ENCODE results near the gene COL23A1.

DNA sequence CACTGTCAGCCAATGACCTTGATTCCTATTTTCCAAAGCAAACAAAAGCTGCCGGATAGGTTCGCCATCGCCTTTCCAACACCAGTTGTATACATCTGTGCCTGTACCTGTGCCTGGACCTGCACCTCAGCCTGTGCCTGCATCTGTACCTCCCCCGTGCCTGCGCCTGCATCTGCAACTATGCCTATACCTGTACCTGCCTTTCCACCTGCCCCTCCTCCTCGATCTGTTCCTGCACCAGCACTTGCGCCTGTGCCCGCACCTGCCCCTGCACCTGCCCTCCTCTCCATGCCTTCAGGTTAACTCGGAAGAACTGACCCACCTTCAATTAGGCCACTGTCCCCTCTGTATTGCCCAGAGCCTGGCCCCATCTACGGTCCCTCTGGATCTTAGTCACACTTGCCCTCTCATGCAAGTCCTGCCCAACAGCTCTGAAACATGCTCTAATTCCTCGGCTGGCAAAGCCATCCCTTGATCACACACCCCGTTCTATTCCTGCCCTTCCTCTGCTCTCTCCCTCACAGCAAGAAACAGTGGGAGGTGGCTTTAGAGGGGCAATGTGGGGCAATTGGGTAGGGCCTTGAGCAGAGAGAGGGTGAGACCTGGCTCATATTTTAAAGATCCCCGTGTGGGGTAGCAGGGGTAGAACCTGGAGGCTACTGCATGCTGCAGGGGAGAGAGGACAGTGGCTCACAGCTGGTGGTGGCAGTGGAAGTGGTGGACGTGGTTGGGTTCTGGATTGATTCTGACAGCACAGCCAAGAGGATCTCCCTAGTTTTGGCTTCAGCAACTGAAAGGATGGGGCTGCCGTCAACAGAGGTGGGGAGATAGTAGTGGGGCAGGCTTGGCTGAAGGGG lies 298.0 kb downstream of the COL23A1 start:
- TF ChIP-seq, protein P1, sequence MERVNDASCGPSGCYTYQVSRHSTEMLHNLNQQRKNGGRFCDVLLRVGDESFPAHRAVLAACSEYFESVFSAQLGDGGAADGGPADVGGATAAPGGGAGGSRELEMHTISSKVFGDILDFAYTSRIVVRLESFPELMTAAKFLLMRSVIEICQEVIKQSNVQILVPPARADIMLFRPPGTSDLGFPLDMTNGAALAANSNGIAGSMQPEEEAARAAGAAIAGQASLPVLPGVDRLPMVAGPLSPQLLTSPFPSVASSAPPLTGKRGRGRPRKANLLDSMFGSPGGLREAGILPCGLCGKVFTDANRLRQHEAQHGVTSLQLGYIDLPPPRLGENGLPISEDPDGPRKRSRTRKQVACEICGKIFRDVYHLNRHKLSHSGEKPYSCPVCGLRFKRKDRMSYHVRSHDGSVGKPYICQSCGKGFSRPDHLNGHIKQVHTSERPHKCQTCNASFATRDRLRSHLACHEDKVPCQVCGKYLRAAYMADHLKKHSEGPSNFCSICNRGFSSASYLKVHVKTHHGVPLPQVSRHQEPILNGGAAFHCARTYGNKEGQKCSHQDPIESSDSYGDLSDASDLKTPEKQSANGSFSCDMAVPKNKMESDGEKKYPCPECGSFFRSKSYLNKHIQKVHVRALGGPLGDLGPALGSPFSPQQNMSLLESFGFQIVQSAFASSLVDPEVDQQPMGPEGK (tag by site-specific recombination; IDR thresholded peaks at IDR 0.05) = no peak
- TF ChIP-seq, protein P2, sequence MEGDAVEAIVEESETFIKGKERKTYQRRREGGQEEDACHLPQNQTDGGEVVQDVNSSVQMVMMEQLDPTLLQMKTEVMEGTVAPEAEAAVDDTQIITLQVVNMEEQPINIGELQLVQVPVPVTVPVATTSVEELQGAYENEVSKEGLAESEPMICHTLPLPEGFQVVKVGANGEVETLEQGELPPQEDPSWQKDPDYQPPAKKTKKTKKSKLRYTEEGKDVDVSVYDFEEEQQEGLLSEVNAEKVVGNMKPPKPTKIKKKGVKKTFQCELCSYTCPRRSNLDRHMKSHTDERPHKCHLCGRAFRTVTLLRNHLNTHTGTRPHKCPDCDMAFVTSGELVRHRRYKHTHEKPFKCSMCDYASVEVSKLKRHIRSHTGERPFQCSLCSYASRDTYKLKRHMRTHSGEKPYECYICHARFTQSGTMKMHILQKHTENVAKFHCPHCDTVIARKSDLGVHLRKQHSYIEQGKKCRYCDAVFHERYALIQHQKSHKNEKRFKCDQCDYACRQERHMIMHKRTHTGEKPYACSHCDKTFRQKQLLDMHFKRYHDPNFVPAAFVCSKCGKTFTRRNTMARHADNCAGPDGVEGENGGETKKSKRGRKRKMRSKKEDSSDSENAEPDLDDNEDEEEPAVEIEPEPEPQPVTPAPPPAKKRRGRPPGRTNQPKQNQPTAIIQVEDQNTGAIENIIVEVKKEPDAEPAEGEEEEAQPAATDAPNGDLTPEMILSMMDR (tag by site-specific recombination; IDR thresholded peaks at IDR 0.05) = no peak
- TF ChIP-seq ZNF169 (tag by site-specific recombination; IDR thresholded peaks at IDR 0.05) (no peak), TCF7L2 (IDR thresholded peaks at IDR 0.05; ENCODE audit: borderline replicate concordance, low read depth, low read length) (no peak), ZNF274 (IDR thresholded peaks at IDR 0.05; ENCODE audit: low read length) (no peak), ZNF274 (tag by site-specific recombination; IDR thresholded peaks at IDR 0.05; ENCODE audit: borderline replicate concordance) (no peak), MZF1 (tag by site-specific recombination; IDR thresholded peaks at IDR 0.05; ENCODE audit: borderline replicate concordance) (no peak), SP2 (tag by site-specific recombination; IDR thresholded peaks at IDR 0.05) (no peak), ZNF530 (tag by site-specific recombination; IDR thresholded peaks at IDR 0.05; ENCODE audit: low read depth) (no peak), ZBTB8A (tag by site-specific recombination; IDR thresholded peaks at IDR 0.05) (no peak), ZNF777 (tag by site-specific recombination; IDR thresholded peaks at IDR 0.05; ENCODE audit: borderline replicate concordance) (no peak), ZNF610 (tag by site-specific recombination; IDR thresholded peaks at IDR 0.05; ENCODE audit: borderline replicate concordance) (no peak)
- TF ChIP-seq, protein P3, sequence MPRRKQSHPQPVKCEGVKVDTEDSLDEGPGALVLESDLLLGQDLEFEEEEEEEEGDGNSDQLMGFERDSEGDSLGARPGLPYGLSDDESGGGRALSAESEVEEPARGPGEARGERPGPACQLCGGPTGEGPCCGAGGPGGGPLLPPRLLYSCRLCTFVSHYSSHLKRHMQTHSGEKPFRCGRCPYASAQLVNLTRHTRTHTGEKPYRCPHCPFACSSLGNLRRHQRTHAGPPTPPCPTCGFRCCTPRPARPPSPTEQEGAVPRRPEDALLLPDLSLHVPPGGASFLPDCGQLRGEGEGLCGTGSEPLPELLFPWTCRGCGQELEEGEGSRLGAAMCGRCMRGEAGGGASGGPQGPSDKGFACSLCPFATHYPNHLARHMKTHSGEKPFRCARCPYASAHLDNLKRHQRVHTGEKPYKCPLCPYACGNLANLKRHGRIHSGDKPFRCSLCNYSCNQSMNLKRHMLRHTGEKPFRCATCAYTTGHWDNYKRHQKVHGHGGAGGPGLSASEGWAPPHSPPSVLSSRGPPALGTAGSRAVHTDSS (tag by site-specific recombination; IDR thresholded peaks at IDR 0.05) = no peak

Measured in HEK293 (cell line).